GM21367 (cell line): Measurements from ENCODE around the gene TOM1L2.
"Not testable (repeated sequence)": the region's sequence is repeated elsewhere in the genome, so short reads cannot be mapped to it uniquely, and the experiment has no call there.

Experiments
- ATAC-seq: cut with Tn5 transposase; IDR thresholded peaks from one replicate; pipeline ENCODE4 v1.9.1; 2021; ENCODE audit not compliant: unreplicated experiment

TOM1L2 gene

DNA sequence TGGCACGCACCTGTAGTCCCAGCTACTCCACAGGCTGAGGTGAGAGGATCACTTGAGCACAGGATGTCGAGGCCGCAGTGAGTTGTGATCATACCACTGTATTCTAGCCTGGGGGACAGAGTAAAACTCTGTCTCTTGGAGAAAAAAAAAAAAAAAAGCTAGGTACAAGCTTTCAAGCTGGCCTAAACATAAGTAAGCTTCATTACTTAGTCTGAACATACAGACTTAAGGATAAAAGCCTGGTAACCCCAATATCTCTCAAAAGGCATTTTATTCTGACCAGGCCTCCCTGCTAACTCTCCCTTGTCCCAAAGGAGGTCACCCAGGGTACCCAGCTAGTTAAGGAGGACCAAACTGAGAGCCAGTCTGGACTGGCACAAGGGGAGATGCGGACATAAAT is 46.2 kb downstream of the TOM1L2 start:
- ATAC-seq, result no peak

- no peak for ATAC-seq
Observed at GRCh38 chr17:17924857-17925250, 47.3 kb downstream of the TOM1L2 start.

DNA sequence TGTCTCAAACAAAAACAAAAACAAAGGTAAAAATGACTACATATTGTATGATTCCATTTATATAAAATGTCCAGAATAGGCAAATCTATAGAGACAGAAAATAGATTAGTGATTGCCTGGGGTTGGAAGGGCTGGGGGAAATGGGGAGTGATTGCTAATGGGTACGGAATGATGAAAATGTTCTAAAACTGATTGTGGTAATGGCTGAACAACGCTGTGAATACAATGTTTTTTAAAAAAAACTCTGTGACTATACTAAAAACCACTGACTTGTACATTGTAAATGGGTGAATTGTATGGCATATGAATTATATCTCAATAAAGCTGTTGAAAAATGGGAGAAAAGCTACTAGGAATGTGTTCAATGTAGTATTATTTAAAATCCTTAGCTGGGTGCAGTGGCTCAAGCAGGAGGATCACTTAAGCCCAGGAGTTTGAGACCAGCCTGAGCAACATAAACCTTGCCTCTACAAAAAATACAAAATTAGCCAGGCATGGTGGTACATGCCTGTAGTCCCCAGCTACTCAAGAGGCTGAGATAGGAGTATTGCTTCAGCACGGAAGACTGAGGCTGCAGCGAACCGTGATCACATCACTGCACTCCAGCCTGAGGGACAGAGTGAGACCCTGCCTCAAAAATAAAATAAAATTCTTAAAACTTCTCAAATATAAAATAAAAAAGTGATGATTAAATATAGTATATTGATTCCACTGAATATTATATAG is 47.9 kb downstream of the TOM1L2 start:
- ATAC-seq, result no peak

DNA sequence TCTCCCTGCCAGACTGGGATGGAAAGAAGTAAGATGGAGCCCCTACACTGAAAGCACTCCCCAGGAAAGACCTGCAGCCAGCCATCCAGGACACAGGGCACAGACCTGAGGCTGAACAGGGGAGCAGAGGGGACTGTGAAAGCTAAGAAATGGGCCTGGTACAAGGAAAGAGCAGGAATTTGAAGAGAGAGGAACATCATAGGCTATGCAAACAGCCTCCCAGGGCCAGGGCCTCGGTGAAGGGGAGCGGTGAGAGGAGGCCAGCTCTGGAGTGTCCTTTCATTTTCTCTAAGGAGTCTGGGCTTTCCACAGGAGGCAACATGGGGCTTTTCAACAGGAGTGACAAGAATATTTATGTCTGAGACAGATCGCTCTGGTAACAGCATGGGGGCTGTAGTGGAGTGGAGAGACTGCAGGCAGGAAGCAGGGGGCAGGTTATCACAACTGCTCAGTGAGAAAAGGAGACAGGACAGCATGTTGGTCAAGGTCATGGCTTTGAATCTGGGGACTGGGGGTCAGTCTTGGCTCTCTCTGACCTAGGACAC is 50.1 kb downstream of the TOM1L2 start:
- no peak for ATAC-seq

DNA sequence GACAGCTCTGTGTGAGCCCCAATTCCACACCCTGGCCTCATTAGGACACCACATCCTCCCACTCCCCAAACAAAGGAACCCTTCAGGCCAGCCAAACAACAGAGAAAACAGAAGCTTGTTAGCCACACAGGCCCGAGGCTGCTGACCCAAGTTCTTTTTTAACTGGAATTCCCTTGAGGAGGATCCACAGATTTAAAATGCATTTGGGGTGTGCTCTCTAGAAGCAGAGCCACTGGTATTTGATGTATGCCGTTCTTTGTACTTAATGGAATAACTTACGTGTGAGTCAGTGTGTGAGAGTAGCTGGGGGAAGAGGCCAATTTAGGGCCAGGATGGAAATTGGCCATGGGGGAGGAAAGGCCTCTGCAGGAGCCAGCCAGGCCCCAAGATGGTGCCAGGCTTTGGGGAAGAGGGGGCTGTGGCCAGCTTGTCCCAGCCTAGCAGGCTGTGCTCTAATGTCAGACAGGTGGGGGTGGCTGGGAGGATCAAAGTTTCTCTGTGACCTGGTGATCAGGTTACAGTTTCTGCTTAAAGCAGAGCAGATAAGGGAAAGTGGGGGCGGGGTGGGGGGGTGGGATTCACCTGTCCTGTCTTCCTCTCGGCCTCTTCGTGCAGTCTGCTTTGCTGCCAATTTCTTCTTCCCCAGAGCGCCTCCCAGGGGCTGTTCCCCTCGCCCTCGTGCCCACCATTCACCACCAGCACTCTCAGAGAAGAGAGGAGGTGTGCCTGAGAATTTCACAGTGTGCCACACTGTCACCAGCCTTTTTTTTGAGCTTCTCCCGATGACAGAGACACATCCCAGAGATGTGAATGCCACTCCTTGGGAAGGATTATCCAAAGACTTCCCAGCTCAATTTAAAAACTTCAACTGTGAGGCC is 50.8 kb downstream of the TOM1L2 start:
- no peak for ATAC-seq

- no peak for ATAC-seq
Observed at GRCh38 chr17:17919169-17920107, 52.8 kb downstream of the TOM1L2 start.

- ATAC-seq, result no peak
Observed at GRCh38 chr17:17917394-17917793, 54.8 kb downstream of the TOM1L2 start.

GRCh38 chr17:17915183-17915582 is 57.0 kb downstream of the TOM1L2 start:
- ATAC-seq, result no peak

DNA sequence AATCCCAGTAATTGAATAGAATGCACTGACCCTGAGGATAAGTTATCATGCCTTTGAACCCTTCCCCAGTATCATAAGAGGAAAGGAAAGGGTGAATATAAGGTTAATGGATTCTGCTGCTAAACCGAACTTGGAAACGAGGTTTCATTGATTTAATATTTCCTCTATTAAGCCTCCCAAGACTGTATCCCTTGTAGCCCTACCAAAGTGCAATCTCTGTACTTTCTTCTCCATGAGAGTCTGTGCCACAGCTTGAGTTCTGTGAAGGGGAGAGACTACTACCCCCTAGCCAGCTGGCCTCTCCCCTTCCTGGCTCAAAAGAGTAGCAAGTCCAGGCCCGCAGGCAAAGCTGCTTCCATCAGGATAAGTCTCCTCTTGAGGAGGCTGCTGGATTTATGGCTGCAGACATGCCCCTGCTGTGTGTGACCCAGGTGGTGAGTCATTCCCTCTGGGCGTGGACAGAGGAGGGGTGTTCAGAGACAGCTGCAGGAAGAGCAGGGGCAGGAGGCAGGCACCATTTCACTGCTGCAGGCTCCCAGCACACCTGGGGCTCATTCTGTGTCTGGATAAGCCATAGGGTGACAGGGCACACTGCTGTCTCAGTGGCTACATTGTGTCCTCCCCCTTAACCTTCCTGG is 58.4 kb downstream of the TOM1L2 start:
- no peak for ATAC-seq

- not testable (repeated sequence) for ATAC-seq
Observed at GRCh38 chr17:17912336-17912735, 59.9 kb downstream of the TOM1L2 start.

- no peak for ATAC-seq
Observed at GRCh38 chr17:17911001-17911613, 61.1 kb downstream of the TOM1L2 start.

DNA sequence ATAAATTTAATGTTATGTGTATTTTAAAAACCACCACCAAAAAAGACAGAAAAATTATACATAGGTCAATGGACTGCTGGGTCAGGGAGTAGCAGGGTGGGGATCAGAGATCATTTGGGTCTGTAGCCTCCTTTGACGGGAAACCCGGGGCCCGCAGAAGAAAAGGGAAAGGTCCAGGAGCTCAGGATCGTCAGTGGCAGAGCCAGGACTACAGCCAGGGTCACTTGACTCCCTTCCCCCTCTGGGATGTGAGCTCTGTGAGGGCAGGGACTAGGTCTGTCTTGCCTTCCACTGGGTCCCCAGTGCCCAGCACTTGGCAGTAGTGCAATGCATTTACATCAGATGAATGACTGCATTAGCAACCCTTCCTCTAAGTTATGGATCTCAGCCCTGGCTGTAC is 62.1 kb downstream of the TOM1L2 start:
- ATAC-seq, result no peak

DNA sequence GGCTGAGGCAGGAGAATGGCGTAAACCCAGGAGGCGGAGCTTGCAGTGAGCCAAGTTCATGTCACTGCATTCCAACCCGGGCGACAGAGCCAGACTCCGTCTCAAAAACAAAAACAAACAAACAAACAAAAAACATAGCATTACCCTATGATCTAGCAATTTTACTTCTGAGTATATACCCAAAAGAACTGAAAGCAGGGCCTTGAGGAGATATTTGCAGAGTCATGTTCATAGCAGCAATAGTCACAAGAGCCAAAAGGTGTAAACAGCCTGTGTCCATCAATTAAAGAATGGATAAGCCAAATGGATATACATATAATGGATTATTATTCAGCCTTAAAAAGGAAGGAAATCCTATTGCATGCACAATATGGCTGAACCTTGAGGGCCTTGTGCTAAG is 63.1 kb downstream of the TOM1L2 start:
- no peak for ATAC-seq

DNA sequence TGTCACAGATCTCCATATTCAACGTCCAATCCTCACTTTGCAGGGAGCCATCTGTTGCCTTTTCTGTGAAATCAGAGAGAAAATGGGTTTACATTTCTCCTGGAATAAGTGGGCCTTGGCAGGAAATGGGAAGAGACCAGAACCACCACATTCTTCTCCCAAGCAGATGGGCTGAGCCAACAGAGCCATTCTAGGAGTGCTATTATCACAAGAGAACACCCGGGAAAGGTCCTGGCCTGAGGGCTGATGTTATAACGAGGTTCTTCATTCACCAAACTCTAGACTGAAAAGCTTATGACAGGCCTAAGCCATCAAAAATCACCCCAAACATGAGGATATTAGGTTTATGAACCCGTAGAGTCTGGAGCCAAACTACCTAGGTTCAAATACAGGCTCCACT is 64.7 kb downstream of the TOM1L2 start:
- no peak for ATAC-seq

GRCh38 chr17:17906418-17907215 is 65.6 kb downstream of the TOM1L2 start:
- ATAC-seq, result no peak

GRCh38 chr17:17905036-17905320 is 67.2 kb downstream of the TOM1L2 start:
- no peak for ATAC-seq

DNA sequence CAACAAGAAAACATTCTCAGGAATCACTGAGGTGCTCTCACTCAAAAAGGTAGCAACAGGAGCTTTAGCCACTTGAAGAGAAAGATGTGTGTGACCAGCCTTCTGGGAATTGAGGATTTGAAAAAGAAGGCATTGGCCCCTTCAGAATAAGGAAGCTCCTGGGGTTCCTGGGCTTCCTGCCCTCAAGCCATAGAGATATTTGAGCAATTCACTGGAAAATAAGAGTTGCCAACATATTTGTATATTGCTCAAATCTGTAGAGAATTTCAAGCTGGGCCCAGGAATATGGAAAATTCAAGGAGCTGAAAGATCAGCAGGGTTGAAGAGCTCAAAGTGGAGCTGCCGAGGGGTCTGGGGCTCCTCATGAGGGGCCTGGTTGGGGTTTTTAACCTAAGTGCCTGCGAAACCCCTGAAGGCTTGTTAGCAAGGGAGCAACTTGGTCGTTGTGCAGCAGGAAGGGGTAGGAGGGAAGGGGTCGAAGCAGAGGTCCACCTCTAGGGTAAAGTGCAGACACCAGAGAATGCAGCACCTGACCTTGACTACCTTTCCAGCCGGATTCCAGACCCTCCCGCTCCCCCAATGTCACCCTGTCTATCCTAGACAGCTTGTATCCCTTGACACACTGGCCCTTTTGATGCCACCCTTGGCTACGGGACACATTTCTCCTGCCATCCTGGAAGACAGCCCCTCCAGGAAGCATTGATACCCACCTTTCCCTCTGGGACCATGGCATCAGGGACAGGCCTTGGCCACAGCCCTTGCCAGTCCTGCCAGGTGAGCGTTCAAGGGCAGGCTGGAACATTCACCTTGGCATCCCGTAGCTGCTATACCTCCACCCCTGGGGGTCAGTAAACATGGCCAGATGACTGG is 67.8 kb downstream of the TOM1L2 start:
- ATAC-seq, result no peak

DNA sequence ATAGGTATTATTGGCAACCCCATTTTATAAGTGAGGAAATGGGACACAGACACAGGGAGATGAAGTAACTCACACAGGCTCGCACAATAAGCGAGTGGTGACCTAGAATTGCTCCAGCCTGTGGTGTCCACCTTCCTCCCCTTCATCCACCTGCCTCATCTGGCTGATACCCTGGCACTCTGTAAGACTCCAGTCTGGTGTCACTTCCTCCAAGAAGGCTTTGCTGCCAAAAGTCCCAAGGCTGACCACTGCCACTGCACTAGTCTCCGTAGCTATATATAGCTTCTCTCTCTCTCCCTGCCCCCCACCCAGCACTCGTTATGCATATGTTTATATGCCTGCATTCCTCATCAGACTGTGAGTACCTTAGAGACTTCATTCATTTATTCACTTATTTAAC is 69.3 kb downstream of the TOM1L2 start:
- ATAC-seq, result no peak

DNA sequence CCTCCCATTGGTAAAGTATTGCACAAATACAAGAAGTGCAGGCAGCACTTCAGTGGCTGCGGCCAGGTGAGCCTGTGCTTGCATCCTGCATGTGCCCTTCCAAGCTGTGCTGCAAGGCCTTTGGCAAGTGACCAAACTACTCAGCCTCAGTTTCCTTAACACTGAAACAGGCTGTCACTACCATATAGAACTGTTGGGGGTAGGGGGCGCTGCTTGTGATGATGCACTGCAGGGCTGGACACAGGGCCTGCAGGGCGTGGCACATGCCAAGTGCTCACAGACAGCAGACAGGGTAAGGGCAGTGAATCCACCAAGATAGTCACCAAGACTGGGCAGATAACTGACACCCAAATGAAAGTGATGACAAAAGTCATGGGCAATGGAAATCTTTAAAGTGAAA is 69.8 kb downstream of the TOM1L2 start:
- no peak for ATAC-seq
